ENCODE data around the gene RALGAPB. TPM values are rescaled to one million over a fixed set of nuclear protein-coding genes. Genes with fewer than 3 reads are reported as not detected.

The RALGAPB gene
- total RNA-seq, 2 donors from 2014 or later, result 50.2 to 51.5 TPM

- Histone ChIP-seq H3K27me3 (replicated peaks; ENCODE audit: insufficient read depth) (no peaks in the 10 kb centered on the region), H3K9me3 (no peaks in the 10 kb centered on the region), H3K4me1 (ENCODE audit: control insufficient read depth in 1 of 2, low read depth in 2 of 2) (no peaks in the 10 kb centered on the region), H3K4me3 (no peak overlapping the region), H3K27ac (no peak overlapping the region), H3K36me3 (no peaks in the 10 kb centered on the region)
- no peak for TF ChIP-seq CTCF (IDR thresholded peaks at IDR 0.05)
- ATAC-seq (ENCODE audit: insufficient number of reproducible peaks, low FRiP score, low read depth) (no peak), DNase-seq (ENCODE audit: low spot score) (no peak)
These were observed 143.8 kb downstream of the RALGAPB start for GRCh38 chr20:38616457-38616856.

- H3K36me3 ChIP-seq, result no peaks in the 10 kb centered on the region
- no peak overlapping the region for H3K27ac ChIP-seq
- ATAC-seq (ENCODE audit: insufficient number of reproducible peaks, low FRiP score, low read depth), result no peak
- no peaks in the 10 kb centered on the region for H3K4me1 ChIP-seq (ENCODE audit: control insufficient read depth in 1 of 2, low read depth in 2 of 2)
- no peak overlapping the region for H3K4me3 ChIP-seq
- no peaks in the 10 kb centered on the region for H3K27me3 ChIP-seq (replicated peaks; ENCODE audit: insufficient read depth)
- no peaks in the 10 kb centered on the region for H3K9me3 ChIP-seq
- no peak for TF ChIP-seq CTCF (IDR thresholded peaks at IDR 0.05)
- DNase-seq (ENCODE audit: low spot score), result no peak
These were observed 144.6 kb downstream of the RALGAPB start for GRCh38 chr20:38617011-38617829.

GRCh38 chr20:38617830-38618196 lies 145.2 kb downstream of the RALGAPB start:
- H3K9me3 ChIP-seq, result no peaks in the 10 kb centered on the region
- H3K4me1 ChIP-seq (ENCODE audit: control insufficient read depth in 1 of 2, low read depth in 2 of 2), result no peaks in the 10 kb centered on the region
- no peaks in the 10 kb centered on the region for H3K27me3 ChIP-seq (replicated peaks; ENCODE audit: insufficient read depth)
- ATAC-seq (ENCODE audit: insufficient number of reproducible peaks, low FRiP score, low read depth) (no peak), DNase-seq (ENCODE audit: low spot score) (no peak)
- no peaks in the 10 kb centered on the region for H3K36me3 ChIP-seq
- H3K27ac ChIP-seq, result no peak overlapping the region
- H3K4me3 ChIP-seq, result no peak overlapping the region
- TF ChIP-seq CTCF (IDR thresholded peaks at IDR 0.05), result no peak

- TF ChIP-seq CTCF (IDR thresholded peaks at IDR 0.05), result no peak
- H3K36me3 ChIP-seq, result no peaks in the 10 kb centered on the region
- H3K4me1 ChIP-seq (ENCODE audit: control insufficient read depth in 1 of 2, low read depth in 2 of 2), result no peaks in the 10 kb centered on the region
- no peaks in the 10 kb centered on the region for H3K27me3 ChIP-seq (replicated peaks; ENCODE audit: insufficient read depth)
- H3K27ac ChIP-seq, result no peak overlapping the region
- H3K9me3 ChIP-seq, result peaks cover 3% of the 10 kb centered on the region
- no peak for ATAC-seq (ENCODE audit: insufficient number of reproducible peaks, low FRiP score, low read depth)
- no peak overlapping the region for H3K4me3 ChIP-seq
- DNase-seq (ENCODE audit: low spot score), result no peak
These were observed 147.8 kb downstream of the RALGAPB start for GRCh38 chr20:38620441-38620840.

- Histone ChIP-seq H3K36me3 (no peaks in the 10 kb centered on the region), H3K9me3 (peaks cover 3% of the 10 kb centered on the region), H3K4me1 (ENCODE audit: control insufficient read depth in 1 of 2, low read depth in 2 of 2) (no peaks in the 10 kb centered on the region), H3K4me3 (no peak overlapping the region), H3K27ac (no peak overlapping the region), H3K27me3 (replicated peaks; ENCODE audit: insufficient read depth) (no peaks in the 10 kb centered on the region)
- no peak for ATAC-seq (ENCODE audit: insufficient number of reproducible peaks, low FRiP score, low read depth)
- DNase-seq (ENCODE audit: low spot score), result no peak
- no peak for TF ChIP-seq CTCF (IDR thresholded peaks at IDR 0.05)
These were observed 150.4 kb downstream of the RALGAPB start for GRCh38 chr20:38623061-38623460.
